Measurements from ENCODE around the gene PLCXD1.
"Not testable (repeated sequence)": the region's sequence is repeated elsewhere in the genome, so short reads cannot be mapped to it uniquely, and the experiment has no call there.

PLCXD1 gene

GRCh38 chrX:261167-261918 lies 19.8 kb upstream of the PLCXD1 start:
- no peak for TF ChIP-seq CTCF (IDR thresholded peaks at IDR 0.05; ENCODE audit: extremely low read depth, missing control alignments)
- no peak for DNase-seq (ENCODE audit: low spot score)

- DNase-seq (ENCODE audit: low spot score) = no peak
Observed at GRCh38 chrX:261919-262352, 19.2 kb upstream of the PLCXD1 start.

GRCh38 chrX:262381-262909 lies 18.7 kb upstream of the PLCXD1 start:
- DNase-seq (ENCODE audit: low spot score) = peak; percentile 63

More at GRCh38 chrX:261919-262352, 19.2 kb upstream of the PLCXD1 start:
- no peak for TF ChIP-seq CTCF (IDR thresholded peaks at IDR 0.05; ENCODE audit: extremely low read depth, missing control alignments)

GRCh38 chrX:264006-264405 lies 17.2 kb upstream of the PLCXD1 start:
- DNase-seq (ENCODE audit: low spot score) = not testable (repeated sequence)

More at GRCh38 chrX:262381-262909, 18.7 kb upstream of the PLCXD1 start:
- TF ChIP-seq CTCF (IDR thresholded peaks at IDR 0.05; ENCODE audit: extremely low read depth, missing control alignments) = no peak

- no peak for TF ChIP-seq CTCF (IDR thresholded peaks at IDR 0.05; ENCODE audit: extremely low read depth, missing control alignments)
- no peak for DNase-seq (ENCODE audit: low spot score)
Observed at GRCh38 chrX:264634-265455, 16.3 kb upstream of the PLCXD1 start.

- no peak for DNase-seq (ENCODE audit: low spot score)
- TF ChIP-seq CTCF (IDR thresholded peaks at IDR 0.05; ENCODE audit: extremely low read depth, missing control alignments) = no peak
Observed at GRCh38 chrX:265502-265901, 15.7 kb upstream of the PLCXD1 start.

GRCh38 chrX:267771-268261 lies 13.4 kb upstream of the PLCXD1 start:
- DNase-seq (ENCODE audit: low spot score) = no peak
- TF ChIP-seq CTCF (IDR thresholded peaks at IDR 0.05; ENCODE audit: extremely low read depth, missing control alignments) = no peak

Data from GM20000 (cell line).